AG10803 (cell line): ENCODE data around the gene RNF20.
A peak's percentile ranks its signal among the peaks of the same experiment; 100 is the strongest.

Source experiments
- DNase-seq: peaks from one replicate; pipeline ENCODE4 v3.0.0; 2010; ENCODE audit warnings: low read depth
- H3K4me3 ChIP-seq: 2 replicates; pipeline ENCODE4 v1.5.1; 2011; ENCODE audit warnings: mild to moderate bottlenecking, low read length, control low read depth
- CTCF ChIP-seq: conservative IDR thresholded peaks from 2 replicates; pipeline ENCODE4 v1.5.1; 2011; ENCODE audit warnings: mild to moderate bottlenecking, low read length, control low read depth, inconsistent platforms

Gene RNF20

DNA sequence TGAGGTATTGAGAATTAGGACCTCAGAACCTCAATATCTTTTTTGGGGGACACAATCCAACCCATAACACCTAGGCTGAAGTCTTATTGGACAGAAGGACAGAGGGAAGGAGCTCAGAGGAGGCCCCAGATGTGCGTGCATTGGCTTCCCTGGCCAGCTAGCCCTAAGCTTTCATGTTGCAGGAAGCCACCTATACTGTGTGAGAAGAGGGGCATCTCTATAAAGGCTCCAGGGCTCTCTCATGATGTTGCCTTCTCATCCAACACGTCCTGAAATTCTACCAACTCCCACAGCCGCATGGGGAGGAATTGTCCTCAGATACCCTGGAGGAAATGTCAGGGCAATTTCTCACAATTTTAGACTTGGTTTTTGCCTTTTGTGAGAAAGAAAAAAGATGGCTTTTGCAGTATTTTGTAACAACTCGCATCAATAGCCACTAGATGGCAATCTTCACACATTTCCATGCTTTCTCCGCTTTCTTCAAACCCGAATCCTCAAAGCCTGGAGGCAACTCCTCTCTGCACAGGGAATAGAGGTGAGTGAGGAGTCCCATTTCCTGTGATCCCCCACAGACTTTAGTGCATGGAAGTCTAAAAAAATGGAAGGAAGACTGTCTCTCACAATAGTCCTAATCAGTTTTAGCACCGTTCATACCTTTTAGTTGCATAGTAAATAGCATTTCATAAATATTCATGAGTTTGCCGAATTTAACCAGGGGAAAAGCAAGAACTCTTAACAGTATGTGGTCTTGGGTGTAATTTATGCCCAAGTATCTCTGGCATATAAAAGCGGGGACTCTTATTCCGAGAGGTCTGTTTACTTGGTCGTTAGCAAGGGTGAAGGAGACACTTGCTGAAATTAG is 68.5 kb downstream of the RNF20 start:
- DNase-seq: peak; percentile 49
- TF ChIP-seq CTCF: peak; percentile 81
- H3K4me3 ChIP-seq: no peak overlapping the region

DNA sequence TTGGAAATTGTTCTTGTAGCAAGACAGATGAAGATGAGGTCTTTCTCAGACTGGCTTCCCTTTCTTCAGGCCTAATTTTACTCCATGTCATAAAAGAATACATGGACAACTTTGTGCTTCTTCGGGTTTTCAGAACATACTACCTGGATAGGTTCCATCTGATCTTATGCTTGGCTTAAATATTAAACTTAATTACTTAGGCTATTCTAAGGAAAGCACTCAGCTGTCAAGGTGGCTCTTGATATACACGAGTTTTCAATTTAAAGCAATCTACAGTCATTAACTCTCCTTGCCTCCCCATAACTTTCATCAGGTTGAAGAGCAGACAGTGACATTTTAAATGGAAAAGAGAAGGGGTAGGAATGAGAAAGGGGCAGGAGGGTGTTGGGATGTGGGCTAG is 70.6 kb downstream of the RNF20 start:
- H3K4me3 ChIP-seq: no peak overlapping the region
- no peak for TF ChIP-seq CTCF
- no peak for DNase-seq

- no peak for DNase-seq
- no peak for TF ChIP-seq CTCF
- H3K4me3 ChIP-seq: no peak overlapping the region
Measured at GRCh38 chr9:101605547-101605946, 71.9 kb downstream of the RNF20 start.
